Sigmoid colon (tissue), 7 donors: ENCODE data around the gene ETS1. TPM values are rescaled to one million over a fixed set of nuclear protein-coding genes. Genes with fewer than 3 reads are reported as not detected.

Experiments
- DNase-seq: peaks from one replicate; pipeline ENCODE4 v3.0.0-alpha.2; 2019
- H3K27ac ChIP-seq, 4 donors: fragments of 200-600 bp; sonication (generic); one replicate each; pipeline ENCODE4 v1.5.1; 2016 to 2019; ENCODE audit warnings: mild to moderate bottlenecking in 1 of 4
- H3K27me3 ChIP-seq, 3 donors: fragments of 200-600 bp; sonication (generic); one replicate each; pipeline ENCODE4 v1.5.1; 2019; ENCODE audit warnings: mild to moderate bottlenecking in 1 of 3
- H3K36me3 ChIP-seq, 4 donors: fragments of 200-600 bp; sonication (generic); one replicate each; pipeline ENCODE4 v1.5.1; 2016 to 2019
- H3K4me1 ChIP-seq, 4 donors: fragments of 200-600 bp; sonication (generic); one replicate each; pipeline ENCODE4 v1.5.1; 2017 to 2019
- H3K4me3 ChIP-seq, 4 donors: fragments of 200-600 bp; sonication (generic); one replicate each; pipeline ENCODE4 v1.5.1; 2017 to 2019; ENCODE audit warnings: mild to moderate bottlenecking in 2 of 4, moderate library complexity in 1 of 4
- H3K9me3 ChIP-seq, 4 donors: fragments of 200-600 bp in 3 of 4; sonication (generic) in 3 of 4; one replicate each; pipeline versions ENCODE4 v1.5.1 to v1.6.1; 2013 to 2019
- EP300 ChIP-seq, 4 donors: sonication (generic); formaldehyde crosslinking; IDR thresholded peaks; one replicate each; pipeline ENCODE4 v1.6.1; 2017; ENCODE audit warnings: antibody characterized with exemption in 4 of 4
- POLR2A ChIP-seq, 2 donors: fragments of 450-650 bp; IDR thresholded peaks; one replicate each; pipeline ENCODE4 v1.6.1; 2016; ENCODE audit warnings: antibody characterized with exemption in 2 of 2, mild to moderate bottlenecking in 2 of 2, moderate library complexity in 2 of 2
- POLR2AphosphoS5 ChIP-seq, 4 donors: sonication (generic); formaldehyde crosslinking; IDR thresholded peaks; one replicate each; pipeline ENCODE4 v1.6.1; 2017; ENCODE audit warnings: antibody characterized with exemption in 4 of 4
- WGBS, 2 donors: extraction: QIAGEN DNeasy Blood & Tissue Kit; methylation state at CpG; one replicate each; pipeline ENCODE4 v1.1.7; 2013; 5-methylcytosine and 5-hydroxymethylcytosine counted together
- intact Hi-C: fragments of 100-400 bp; cut with DNase I; formaldehyde crosslinking; loops from one replicate; pipeline ENCODE4 v1.15.1; 2023
- polyA plus RNA-seq, 3 donors: library from polyadenylated mRNA; stranded (reverse); fragments of 200-250 nt; gene quantifications; one replicate each; pipeline ENCODE4 v1.2.3, GENCODE V29; 2013
- total RNA-seq, 4 donors: library from RNA; depleted of rRNA; stranded (reverse); fragments of >200 nt; gene quantifications; one replicate each; pipeline ENCODE4 v1.1.0, GENCODE V29; 2016
- TF ChIP-seq, protein P1 (sequence below), 4 experiments: fragments of 450-650 bp in 3 of 4; fragments of 200-600 bp in 1 of 4; IDR thresholded peaks; one replicate each; pipeline ENCODE4 v1.5.1; 2016 to 2019; ENCODE audit warnings: antibody characterized with exemption in 4 of 4, mild to moderate bottlenecking in 3 of 4, moderate library complexity in 2 of 4
- donor health status: healthy with polysubstance abuse.
- donor health status: Bipolar disorder and iron deficiency.
- donor health status: healthy.

The ETS1 gene
- total and polyA plus RNA-seq, 7 donors = 12.5 to 122 (median 24.6) TPM

DNA sequence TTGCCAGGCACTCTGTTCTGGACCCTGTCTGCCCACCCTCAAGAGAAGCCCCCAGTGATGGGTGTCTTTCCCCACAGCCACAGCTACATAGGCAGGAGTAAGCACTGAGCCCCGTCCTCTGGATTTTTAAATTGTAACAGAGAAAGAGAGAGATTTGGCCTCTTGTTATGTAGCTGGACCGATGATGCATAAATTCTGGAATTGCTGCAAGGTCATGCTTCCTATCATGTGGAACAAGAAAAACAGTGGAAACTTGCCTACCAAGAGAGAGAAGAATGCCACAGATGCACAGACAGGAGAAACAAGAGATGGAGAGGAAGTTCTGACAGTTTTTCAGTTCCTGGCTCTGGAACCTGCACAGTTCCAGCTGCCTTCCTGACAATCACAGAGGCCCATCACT, 150.2 kb downstream of the ETS1 start:
- H3K36me3 ChIP-seq = no peaks in the 10 kb centered on the region
- no peak overlapping the region for H3K4me3 ChIP-seq
- 81 to 88% methylated on average over 2 of the region's 2 CpGs for WGBS, 2 donors
- H3K9me3 ChIP-seq = no peaks in the 10 kb centered on the region
- DNase-seq = no peak
- H3K27me3 ChIP-seq = no peaks in the 10 kb centered on the region
- intact Hi-C loops = no loop called here
- TF ChIP-seq POLR2AphosphoS5 (IDR thresholded peaks at IDR 0.05) = no peak
- no peak for TF ChIP-seq EP300 (IDR thresholded peaks at IDR 0.05)
- TF ChIP-seq, protein P1, sequence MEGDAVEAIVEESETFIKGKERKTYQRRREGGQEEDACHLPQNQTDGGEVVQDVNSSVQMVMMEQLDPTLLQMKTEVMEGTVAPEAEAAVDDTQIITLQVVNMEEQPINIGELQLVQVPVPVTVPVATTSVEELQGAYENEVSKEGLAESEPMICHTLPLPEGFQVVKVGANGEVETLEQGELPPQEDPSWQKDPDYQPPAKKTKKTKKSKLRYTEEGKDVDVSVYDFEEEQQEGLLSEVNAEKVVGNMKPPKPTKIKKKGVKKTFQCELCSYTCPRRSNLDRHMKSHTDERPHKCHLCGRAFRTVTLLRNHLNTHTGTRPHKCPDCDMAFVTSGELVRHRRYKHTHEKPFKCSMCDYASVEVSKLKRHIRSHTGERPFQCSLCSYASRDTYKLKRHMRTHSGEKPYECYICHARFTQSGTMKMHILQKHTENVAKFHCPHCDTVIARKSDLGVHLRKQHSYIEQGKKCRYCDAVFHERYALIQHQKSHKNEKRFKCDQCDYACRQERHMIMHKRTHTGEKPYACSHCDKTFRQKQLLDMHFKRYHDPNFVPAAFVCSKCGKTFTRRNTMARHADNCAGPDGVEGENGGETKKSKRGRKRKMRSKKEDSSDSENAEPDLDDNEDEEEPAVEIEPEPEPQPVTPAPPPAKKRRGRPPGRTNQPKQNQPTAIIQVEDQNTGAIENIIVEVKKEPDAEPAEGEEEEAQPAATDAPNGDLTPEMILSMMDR (IDR thresholded peaks at IDR 0.05) = no peak
- TF ChIP-seq POLR2A (IDR thresholded peaks at IDR 0.05) = no peak
- no peak overlapping the region for H3K27ac ChIP-seq
- no peaks in the 10 kb centered on the region for H3K4me1 ChIP-seq

DNA sequence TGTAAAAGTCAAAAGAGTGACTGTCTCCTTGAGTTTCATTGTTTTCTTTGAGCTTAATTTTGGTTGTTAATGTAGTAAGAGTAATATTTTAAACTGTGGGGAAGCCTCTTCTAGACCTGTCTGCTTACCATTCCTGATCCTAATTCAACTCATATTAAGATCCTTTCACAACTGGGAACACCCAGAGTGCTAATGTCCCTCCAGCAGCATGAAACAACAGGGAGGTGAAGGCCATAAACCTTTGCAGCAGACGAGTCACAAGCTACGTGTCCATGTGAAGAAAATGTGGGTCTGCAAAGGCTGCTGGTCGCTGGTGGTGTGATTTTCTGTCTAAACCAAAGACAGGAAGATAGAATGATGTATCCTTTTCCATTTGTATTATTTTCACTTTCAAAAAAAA, 152.5 kb downstream of the ETS1 start:
- H3K4me3 ChIP-seq = no peak overlapping the region
- H3K27ac ChIP-seq = no peak overlapping the region
- no peaks in the 10 kb centered on the region for H3K4me1 ChIP-seq
- no peaks in the 10 kb centered on the region for H3K36me3 ChIP-seq
- WGBS, 2 donors = 74 to 83% methylated on average over 3 of the region's 3 CpGs
- no peak for DNase-seq
- TF ChIP-seq POLR2A (IDR thresholded peaks at IDR 0.05) (no peak), POLR2AphosphoS5 (IDR thresholded peaks at IDR 0.05) (no peak), EP300 (IDR thresholded peaks at IDR 0.05) (no peak)
- TF ChIP-seq, protein P1 (IDR thresholded peaks at IDR 0.05) = no peak
- intact Hi-C loops = no loop called here
- no peaks in the 10 kb centered on the region for H3K9me3 ChIP-seq
- no peaks in the 10 kb centered on the region for H3K27me3 ChIP-seq

DNA sequence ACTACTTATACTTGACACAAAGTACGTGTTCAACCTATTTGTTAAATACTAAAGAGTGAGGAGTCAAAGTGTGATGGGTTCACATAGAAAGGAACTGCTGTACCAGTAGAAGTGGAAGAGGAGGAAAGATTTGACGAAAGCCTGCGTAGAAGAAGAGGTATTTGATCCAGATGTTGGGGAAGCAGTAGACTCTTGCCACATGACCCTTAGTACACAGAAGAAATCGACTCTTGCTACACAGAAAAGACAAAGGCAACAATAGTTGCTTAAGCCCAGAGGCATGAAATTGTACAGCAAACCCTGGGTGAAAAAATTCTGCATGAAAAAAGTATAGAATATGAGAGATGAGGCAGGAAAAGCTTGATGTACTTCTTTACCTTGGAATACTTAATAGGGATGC, 152.9 kb downstream of the ETS1 start:
- no peak for DNase-seq
- Histone ChIP-seq H3K4me1 (no peaks in the 10 kb centered on the region), H3K4me3 (no peak overlapping the region), H3K36me3 (no peaks in the 10 kb centered on the region), H3K27ac (no peak overlapping the region), H3K9me3 (no peaks in the 10 kb centered on the region), H3K27me3 (no peaks in the 10 kb centered on the region)
- intact Hi-C loops = no loop called here
- WGBS, 2 donors = 92 to 96% methylated on average over 4 of the region's 4 CpGs
- no peak for TF ChIP-seq POLR2AphosphoS5 (IDR thresholded peaks at IDR 0.05)
- no peak for TF ChIP-seq POLR2A (IDR thresholded peaks at IDR 0.05)
- no peak for TF ChIP-seq EP300 (IDR thresholded peaks at IDR 0.05)
- TF ChIP-seq, protein P1 (IDR thresholded peaks at IDR 0.05) = no peak

DNA sequence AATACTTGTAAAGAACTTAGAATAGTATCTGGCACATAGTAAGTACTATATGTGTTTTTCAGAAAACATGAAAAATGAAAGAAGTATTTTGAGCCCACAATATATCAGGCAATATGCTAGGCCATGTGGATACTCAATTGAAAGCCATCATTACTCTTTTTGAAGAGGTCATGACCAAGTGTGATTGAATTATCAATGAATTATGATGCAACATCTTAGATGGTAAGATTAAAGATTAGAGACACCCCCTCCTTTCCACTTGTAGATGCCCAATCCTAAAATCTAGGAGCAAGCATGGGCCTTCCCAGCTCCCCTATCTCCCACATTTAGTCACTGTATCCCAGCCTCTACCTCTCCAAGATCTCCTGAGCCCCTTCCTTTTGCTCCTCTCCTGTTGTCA, 154.4 kb downstream of the ETS1 start:
- no peak for DNase-seq
- H3K4me1 ChIP-seq = no peaks in the 10 kb centered on the region
- no peak overlapping the region for H3K27ac ChIP-seq
- no peaks in the 10 kb centered on the region for H3K36me3 ChIP-seq
- no peaks in the 10 kb centered on the region for H3K27me3 ChIP-seq
- intact Hi-C loops = no loop called here
- H3K4me3 ChIP-seq = no peak overlapping the region
- H3K9me3 ChIP-seq = no peaks in the 10 kb centered on the region
- TF ChIP-seq POLR2A (IDR thresholded peaks at IDR 0.05) (no peak), EP300 (IDR thresholded peaks at IDR 0.05) (no peak), POLR2AphosphoS5 (IDR thresholded peaks at IDR 0.05) (no peak)
- TF ChIP-seq, protein P1 (IDR thresholded peaks at IDR 0.05) = no peak

DNA sequence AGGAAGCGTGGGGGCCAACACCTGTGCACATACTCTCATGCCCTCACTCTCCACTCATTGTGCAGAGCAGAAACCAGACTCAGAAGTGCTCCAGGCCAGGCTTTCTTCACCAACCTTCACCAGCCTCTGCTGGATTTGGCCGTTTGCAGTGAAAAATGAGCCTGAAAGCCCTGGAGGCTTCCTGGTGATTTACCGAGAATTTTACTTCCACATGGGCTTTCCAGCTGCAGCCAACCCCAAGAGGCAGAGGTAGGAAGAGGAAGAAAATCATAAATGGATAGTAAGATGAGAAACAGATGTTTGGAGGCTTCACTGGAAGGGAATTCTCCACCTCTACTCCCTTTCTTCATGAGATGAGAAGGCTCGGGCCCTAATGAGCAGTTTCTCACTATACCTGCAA, 155.4 kb downstream of the ETS1 start:
- intact Hi-C loops = no loop called here

More for the DNA sequence above, 155.4 kb downstream of the ETS1 start:
- no peak for DNase-seq
- Histone ChIP-seq H3K27ac (no peak overlapping the region), H3K36me3 (no peaks in the 10 kb centered on the region), H3K4me1 (no peaks in the 10 kb centered on the region), H3K27me3 (no peaks in the 10 kb centered on the region), H3K4me3 (no peak overlapping the region), H3K9me3 (no peaks in the 10 kb centered on the region)
- TF ChIP-seq POLR2A (IDR thresholded peaks at IDR 0.05) = no peak
- no peak for TF ChIP-seq POLR2AphosphoS5 (IDR thresholded peaks at IDR 0.05)
- TF ChIP-seq, protein P1 (IDR thresholded peaks at IDR 0.05) = no peak
- TF ChIP-seq EP300 (IDR thresholded peaks at IDR 0.05) = no peak
- WGBS, 2 donors = 88 to 89% methylated on average over 4 of the region's 4 CpGs
